GM19035 (cell line): ENCODE results near the gene HECTD3.
"Not testable (repeated sequence)": the region's sequence is repeated elsewhere in the genome, so short reads cannot be mapped to it uniquely, and the experiment has no call there.

Source experiments
- ATAC-seq: cut with Tn5 transposase; IDR thresholded peaks from one replicate; pipeline ENCODE4 v1.9.1; 2021; ENCODE audit not compliant: unreplicated experiment

Gene HECTD3

GRCh38 chr1:44994309-44994898 lies 16.7 kb downstream of the HECTD3 start:
- ATAC-seq = no peak

GRCh38 chr1:44988531-44989156 lies 22.5 kb downstream of the HECTD3 start:
- no peak for ATAC-seq

- peak; percentile 9 for ATAC-seq
Observed at GRCh38 chr1:44985747-44986359, 25.3 kb downstream of the HECTD3 start.

GRCh38 chr1:44977372-44977771 lies 33.8 kb downstream of the HECTD3 start:
- not testable (repeated sequence) for ATAC-seq

- no peak for ATAC-seq
Observed at GRCh38 chr1:44976252-44976651, 34.9 kb downstream of the HECTD3 start.

GRCh38 chr1:44973645-44974044 lies 37.5 kb downstream of the HECTD3 start:
- ATAC-seq = no peak

GRCh38 chr1:44970317-44970716 lies 40.8 kb downstream of the HECTD3 start:
- ATAC-seq = no peak

- ATAC-seq = no peak
Observed at GRCh38 chr1:44964396-44964795, 46.7 kb downstream of the HECTD3 start.

- no peak for ATAC-seq
Observed at GRCh38 chr1:44962729-44963128, 48.4 kb downstream of the HECTD3 start.

GRCh38 chr1:44962022-44962421 lies 49.1 kb downstream of the HECTD3 start:
- ATAC-seq = not testable (repeated sequence)

- ATAC-seq = not testable (repeated sequence)
Observed at GRCh38 chr1:44957566-44957965, 53.6 kb downstream of the HECTD3 start.

- not testable (repeated sequence) for ATAC-seq
Observed at GRCh38 chr1:44956077-44956476, 55.0 kb downstream of the HECTD3 start.
